GM12878 (cell line): ENCODE results near the gene SELPLG.

Experiments
- ATF7 ChIP-seq: fragments of 450-650 bp; IDR thresholded peaks from 2 replicates; pipeline ENCODE4 v1.6.1; 2016; ENCODE audit warnings: low read depth, mild to moderate bottlenecking
- CHD4 ChIP-seq: fragments of 200-600 bp; sonication (generic); IDR thresholded peaks from 2 replicates; pipeline ENCODE4 v1.6.1; 2016; ENCODE audit warnings: mild to moderate bottlenecking
- CTCF ChIP-seq, 3 experiments: IDR thresholded peaks in 2 of 3; conservative IDR thresholded peaks in 1 of 3; 2 replicates each; pipeline ENCODE4 v1.5.1; 2011; ENCODE audit warnings: low read depth in 3 of 3, low read length in 3 of 3, mild to moderate bottlenecking in 3 of 3, control low read depth in 2 of 3, moderate library complexity in 2 of 3, inconsistent platforms in 1 of 3, mixed read lengths in 1 of 3; ENCODE audit not compliant: control insufficient read depth in 2 of 3, insufficient read depth in 1 of 3; ENCODE audit errors: extremely low read depth in 1 of 3
- HDAC6 ChIP-seq: fragments of 200-600 bp; sonication (generic); IDR thresholded peaks from one replicate; pipeline ENCODE4 v1.8.0; 2017; ENCODE audit warnings: antibody characterized with exemption; ENCODE audit not compliant: unreplicated experiment
- KAT2A ChIP-seq: conservative IDR thresholded peaks from 2 replicates; pipeline ENCODE4 v1.6.1; 2011; ENCODE audit warnings: low read depth, low read length; ENCODE audit not compliant: control insufficient read depth
- MAX ChIP-seq: IDR thresholded peaks from 2 replicates; pipeline ENCODE4 v1.6.1; 2012; ENCODE audit warnings: low read depth, low read length, improper control_type of control experiment
- MLLT1 ChIP-seq: fragments of 450-650 bp; IDR thresholded peaks from 2 replicates; pipeline ENCODE4 v1.6.1; 2016; ENCODE audit warnings: mild to moderate bottlenecking
- POLR2AphosphoS5 ChIP-seq: IDR thresholded peaks from 2 replicates; pipeline ENCODE4 v1.6.1; 2011; ENCODE audit warnings: mild to moderate bottlenecking, low read length, inconsistent platforms
- RAD21 ChIP-seq: IDR thresholded peaks from 2 replicates; pipeline ENCODE4 v1.6.1; 2011; ENCODE audit warnings: mild to moderate bottlenecking, low read depth, low read length, moderate library complexity; ENCODE audit not compliant: insufficient read depth
- SIN3A ChIP-seq: IDR thresholded peaks from 2 replicates; pipeline ENCODE4 v1.6.1; 2012; ENCODE audit warnings: low read depth, low read length, improper control_type of control experiment
- YY1 ChIP-seq: IDR thresholded peaks from 2 replicates; pipeline ENCODE4 v1.6.1; 2011; ENCODE audit warnings: low read depth, mild to moderate bottlenecking, low read length

- TF ChIP-seq POLR2AphosphoS5 = no peak
- no peak for TF ChIP-seq RAD21
- TF ChIP-seq CTCF (IDR thresholded peaks at IDR 0.05 in 2 of 3, conservative IDR thresholded peaks at IDR 0.05 in 1 of 3; ENCODE audit: control insufficient read depth in 2 of 3, extremely low read depth in 1 of 3, insufficient read depth in 1 of 3, low read depth in 3 of 3, low read length in 3 of 3) = no peak
- no peak for TF ChIP-seq YY1
- no peak for TF ChIP-seq CHD4
- no peak for TF ChIP-seq KAT2A
- no peak for TF ChIP-seq HDAC6
- TF ChIP-seq MAX = no peak
- TF ChIP-seq ATF7 = no peak
- TF ChIP-seq SIN3A = no peak
- TF ChIP-seq MLLT1 = no peak
Measured at GRCh38 chr12:108668063-108668462, 34.4 kb upstream of the SELPLG start.
